HepG2 (cell line): ENCODE results near the gene UGT2A3. TPM values are rescaled to one million over a fixed set of nuclear protein-coding genes. Genes with fewer than 3 reads are reported as not detected.
A peak's percentile ranks its signal among the peaks of the same experiment; 100 is the strongest.

Experiments
- ATF6 ChIP-seq: sonication (generic); formaldehyde crosslinking; conservative IDR thresholded peaks from 2 replicates; pipeline ENCODE4 v1.4.0; 2020; ENCODE audit warnings: missing genetic modification reagents
- KLF12 ChIP-seq: sonication (generic); formaldehyde crosslinking; IDR thresholded peaks from 2 replicates; pipeline ENCODE4 v1.4.0; 2020; ENCODE audit warnings: missing genetic modification reagents, borderline replicate concordance
- MIXL1 ChIP-seq: IDR thresholded peaks from 2 replicates; pipeline ENCODE4 v1.6.1; 2016
- NBN ChIP-seq: fragments of 450-650 bp; conservative IDR thresholded peaks from 2 replicates; pipeline ENCODE4 v1.6.1; 2017
- NR1H2 ChIP-seq: sonication (generic); formaldehyde crosslinking; IDR thresholded peaks from 2 replicates; pipeline ENCODE4 v1.8.1; 2022; ENCODE audit warnings: low read depth, missing genetic modification reagents, borderline replicate concordance
- NR2F1 ChIP-seq, 2 experiments: fragments of 450-650 bp in 1 of 2; formaldehyde crosslinking in 1 of 2; IDR thresholded peaks; 2 replicates each; pipeline versions ENCODE4 v1.5.0 to v1.6.1; 2016 to 2020; ENCODE audit warnings: mild to moderate bottlenecking in 1 of 2, missing compliant biosample characterization in 1 of 2, missing genetic modification reagents in 1 of 2, moderate library complexity in 1 of 2
- RAD21 ChIP-seq: fragments of 450-650 bp; formaldehyde crosslinking; IDR thresholded peaks from 2 replicates; pipeline ENCODE4 v1.5.0; 2020; ENCODE audit warnings: mild to moderate bottlenecking
- RBFOX2 ChIP-seq: fragments of 200-400 bp; formaldehyde crosslinking; IDR thresholded peaks from 2 replicates; pipeline ENCODE4 v1.6.1; 2017; ENCODE audit warnings: low read depth, mild to moderate bottlenecking, low read length
- TAF15 ChIP-seq: fragments of 200-400 bp; formaldehyde crosslinking; IDR thresholded peaks from one replicate; pipeline ENCODE4 v1.6.1; 2018; ENCODE audit warnings: mild to moderate bottlenecking, low read depth, low read length; ENCODE audit not compliant: poor library complexity, severe bottlenecking
- ZBTB4 ChIP-seq: sonication (generic); formaldehyde crosslinking; IDR thresholded peaks from 2 replicates; pipeline ENCODE4 v1.4.0; 2020; ENCODE audit warnings: missing genetic modification reagents, mild to moderate bottlenecking, borderline replicate concordance
- ZNF205 ChIP-seq: IDR thresholded peaks from 2 replicates; pipeline ENCODE4 v1.6.1; 2018; ENCODE audit warnings: missing biosample characterization, missing genetic modification reagents
- ZNF281 ChIP-seq: sonication (generic); formaldehyde crosslinking; IDR thresholded peaks from 2 replicates; pipeline ENCODE4 v1.4.0; 2020; ENCODE audit warnings: missing genetic modification reagents, borderline replicate concordance
- ZNF331 ChIP-seq: sonication (generic); formaldehyde crosslinking; IDR thresholded peaks from 2 replicates; pipeline ENCODE4 v1.4.0; 2020; ENCODE audit warnings: missing genetic modification reagents
- ZNF33A ChIP-seq: sonication (generic); formaldehyde crosslinking; IDR thresholded peaks from 2 replicates; pipeline ENCODE4 v1.5.1; 2020; ENCODE audit warnings: missing genetic modification reagents, mild to moderate bottlenecking, moderate library complexity, borderline replicate concordance
- ZNF652 ChIP-seq: IDR thresholded peaks from 2 replicates; pipeline ENCODE4 v1.6.1; 2016; ENCODE audit warnings: low read depth, borderline replicate concordance
- ZNF784 ChIP-seq: sonication (generic); formaldehyde crosslinking; IDR thresholded peaks from 2 replicates; pipeline ENCODE4 v1.5.1; 2020; ENCODE audit warnings: missing genetic modification reagents, mild to moderate bottlenecking, borderline replicate concordance
- ZSCAN20 ChIP-seq: sonication (generic); formaldehyde crosslinking; IDR thresholded peaks from 2 replicates; pipeline ENCODE4 v1.4.0; 2020; ENCODE audit warnings: missing genetic modification reagents, mild to moderate bottlenecking, borderline replicate concordance
- polyA plus RNA-seq, 8 experiments: library from polyadenylated mRNA; depleted of rRNA in 3 of 8; stranded (reverse) in 7 of 8; unstranded in 1 of 8; fragments of >200 nt; fragmentation: Illumina TruSeq in 4 of 8; extraction: Trizol in 4 of 8; gene quantifications; 2 replicates each; pipeline versions ENCODE4 v1.2.1 to v1.2.3, GENCODE V29; 2011 to 2016; ENCODE audit warnings: low read depth in 4 of 8, missing spikeins in 1 of 8, mixed read lengths in 1 of 8; ENCODE audit not compliant: insufficient read depth in 1 of 8
- total RNA-seq, 5 experiments: library from RNA; depleted of rRNA; stranded (reverse); fragments of >200 nt; fragmentation: Illumina TruSeq; extraction: Trizol; gene quantifications; 2 replicates each; pipeline ENCODE4 v1.2.3, GENCODE V29; 2016; ENCODE audit warnings: low read depth in 1 of 5
- TF ChIP-seq, protein P1 (sequence below): sonication (generic); formaldehyde crosslinking; IDR thresholded peaks from 2 replicates; pipeline ENCODE4 v1.5.0; 2020; ENCODE audit warnings: missing genetic modification reagents, mild to moderate bottlenecking, borderline replicate concordance
- TF ChIP-seq, protein P2 (sequence below): sonication (generic); formaldehyde crosslinking; IDR thresholded peaks from 2 replicates; pipeline ENCODE4 v1.5.0; 2020; ENCODE audit warnings: mild to moderate bottlenecking, missing genetic modification reagents, moderate library complexity

Gene UGT2A3
- total and polyA plus RNA-seq, 2 of the 13 experiments (the other 11 are each of a cell fraction or from before 2014, with no cell fraction given) = 61.3 to 97.2 TPM

DNA sequence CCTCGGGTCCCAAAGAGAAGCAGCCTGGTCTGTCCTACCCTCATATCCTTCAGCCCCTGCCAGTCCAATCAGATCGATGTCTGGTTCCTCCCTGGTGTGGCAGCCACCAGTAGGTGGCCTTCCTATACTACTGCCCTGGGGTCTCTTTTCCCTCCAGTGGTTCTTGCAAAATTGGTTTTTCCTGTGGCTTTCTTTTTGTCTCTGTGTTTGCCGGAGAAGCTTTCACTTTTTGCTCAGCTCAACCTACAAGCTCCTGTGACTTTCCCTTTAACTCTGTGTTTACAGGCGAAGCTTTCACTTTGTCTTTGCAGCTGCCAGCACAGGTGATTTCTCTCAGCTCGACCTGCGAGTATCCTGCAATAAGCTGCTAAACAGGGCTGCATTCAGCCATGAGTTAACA lies 46.8 kb downstream of the UGT2A3 start (continued):
- TF ChIP-seq TAF15 (no peak), ZNF331 (CRISPR knock-in tag) (peak; percentile 19; the same call in 1 of the 2 replicates), RAD21 (CRISPR knock-in tag) (peak; percentile 38; the same call in 1 of the 2 replicates), ZNF205 (CRISPR knock-in tag) (no peak), ZNF33A (CRISPR knock-in tag) (no peak), ZNF281 (CRISPR knock-in tag) (no peak), ZSCAN20 (CRISPR knock-in tag) (no peak), KLF12 (CRISPR knock-in tag) (0 out of 2 replicates have a peak, but pooled peaks have one; percentile 21), NR1H2 (CRISPR knock-in tag) (no peak), ATF6 (CRISPR knock-in tag) (no peak), RBFOX2 (no peak), MIXL1 (CRISPR knock-in tag) (no peak), ZNF652 (no peak), ZBTB4 (no peak), ZNF784 (CRISPR knock-in tag) (no peak), NBN (no peak), NR2F1 (CRISPR knock-in tag; IDR thresholded peaks at IDR 0.05) (no peak)
- TF ChIP-seq, protein P1, sequence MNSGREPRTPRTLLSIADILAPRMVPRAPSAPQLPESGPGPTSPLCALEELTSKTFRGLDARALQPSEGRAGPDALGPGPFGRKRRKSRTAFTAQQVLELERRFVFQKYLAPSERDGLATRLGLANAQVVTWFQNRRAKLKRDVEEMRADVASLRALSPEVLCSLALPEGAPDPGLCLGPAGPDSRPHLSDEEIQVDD (CRISPR knock-in tag) = no peak
- TF ChIP-seq, protein P2, sequence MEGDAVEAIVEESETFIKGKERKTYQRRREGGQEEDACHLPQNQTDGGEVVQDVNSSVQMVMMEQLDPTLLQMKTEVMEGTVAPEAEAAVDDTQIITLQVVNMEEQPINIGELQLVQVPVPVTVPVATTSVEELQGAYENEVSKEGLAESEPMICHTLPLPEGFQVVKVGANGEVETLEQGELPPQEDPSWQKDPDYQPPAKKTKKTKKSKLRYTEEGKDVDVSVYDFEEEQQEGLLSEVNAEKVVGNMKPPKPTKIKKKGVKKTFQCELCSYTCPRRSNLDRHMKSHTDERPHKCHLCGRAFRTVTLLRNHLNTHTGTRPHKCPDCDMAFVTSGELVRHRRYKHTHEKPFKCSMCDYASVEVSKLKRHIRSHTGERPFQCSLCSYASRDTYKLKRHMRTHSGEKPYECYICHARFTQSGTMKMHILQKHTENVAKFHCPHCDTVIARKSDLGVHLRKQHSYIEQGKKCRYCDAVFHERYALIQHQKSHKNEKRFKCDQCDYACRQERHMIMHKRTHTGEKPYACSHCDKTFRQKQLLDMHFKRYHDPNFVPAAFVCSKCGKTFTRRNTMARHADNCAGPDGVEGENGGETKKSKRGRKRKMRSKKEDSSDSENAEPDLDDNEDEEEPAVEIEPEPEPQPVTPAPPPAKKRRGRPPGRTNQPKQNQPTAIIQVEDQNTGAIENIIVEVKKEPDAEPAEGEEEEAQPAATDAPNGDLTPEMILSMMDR = peak; percentile 61
